GM23248 (cell line): ENCODE measurements around the gene OPRM1.

Experiments
- EZH2 ChIP-seq: fragments of 200-600 bp; sonication (generic); IDR thresholded peaks from 2 replicates; pipeline ENCODE4 v1.6.1; 2018; ENCODE audit warnings: antibody characterized with exemption, mild to moderate bottlenecking; ENCODE audit not compliant: insufficient read depth, poor library complexity, severe bottlenecking
- EZH2phosphoT487 ChIP-seq: fragments of 200-600 bp; sonication (generic); IDR thresholded peaks from 2 replicates; pipeline ENCODE4 v1.6.1; 2018; ENCODE audit warnings: antibody characterized with exemption, moderate library complexity, mild to moderate bottlenecking, low read depth; ENCODE audit not compliant: insufficient read depth

- TF ChIP-seq EZH2phosphoT487 (no peak), EZH2 (no peak)
Observed at GRCh38 chr6:154238831-154239230, 199.8 kb downstream of the OPRM1 start.
